Measurements from ENCODE around the gene KIRREL2.

DNA sequence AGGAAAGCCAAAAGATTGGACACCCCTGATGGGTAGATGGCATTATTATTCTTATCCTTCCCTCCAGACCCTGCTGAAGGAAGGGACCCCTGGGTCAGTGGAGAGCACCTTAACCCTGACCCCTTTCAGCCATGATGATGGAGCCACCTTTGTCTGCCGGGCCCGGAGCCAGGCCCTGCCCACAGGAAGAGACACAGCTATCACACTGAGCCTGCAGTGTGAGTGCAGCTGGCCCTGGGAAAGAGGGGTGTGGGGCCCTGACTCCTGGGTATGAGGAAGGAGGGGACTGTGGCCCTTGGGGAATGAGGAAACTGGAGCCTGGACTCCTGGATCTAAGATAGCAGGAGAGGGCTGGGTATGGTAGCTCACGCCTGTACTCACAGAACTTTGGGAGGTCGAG lies 2.7 kb downstream of the KIRREL2 start:
- TF ChIP-seq POLR2A (IDR thresholded peaks at IDR 0.05) (no peak), POLR2AphosphoS5 (IDR thresholded peaks at IDR 0.05) (no peak)

Measured in prostate gland (tissue), 1 donor.